Osteoblast (primary cell): ENCODE data around the gene AIF1L. TPM values are rescaled to one million over a fixed set of nuclear protein-coding genes. Genes with fewer than 3 reads are reported as not detected.

Experiments
- DNase-seq: peaks from one replicate; pipeline ENCODE4 v3.0.0; 2011; ENCODE audit warnings: low spot score, mixed read lengths; ENCODE audit not compliant: insufficient read length; ENCODE audit errors: missing footprints
- H2AFZ ChIP-seq: 2 replicates; pipeline ENCODE4 v1.6.0; 2011; ENCODE audit warnings: mild to moderate bottlenecking, low read length
- H3K27ac ChIP-seq: 2 replicates; pipeline ENCODE4 v1.5.1; 2011; ENCODE audit warnings: mild to moderate bottlenecking, low read depth, low read length, moderate library complexity
- H3K27me3 ChIP-seq: 2 replicates; pipeline ENCODE4 v1.6.0; 2012; ENCODE audit warnings: mild to moderate bottlenecking, control low read depth, inconsistent platforms, low read length, moderate library complexity; ENCODE audit not compliant: insufficient read depth
- H3K36me3 ChIP-seq: 2 replicates; pipeline ENCODE4 v1.5.1; 2011; ENCODE audit warnings: mild to moderate bottlenecking, low read length, control low read depth, moderate library complexity; ENCODE audit not compliant: insufficient read depth
- H3K4me1 ChIP-seq: 2 replicates; pipeline ENCODE4 v1.5.1; 2011; ENCODE audit warnings: mild to moderate bottlenecking, low read length, control low read depth, moderate library complexity; ENCODE audit not compliant: insufficient read depth
- H3K4me2 ChIP-seq: 2 replicates; pipeline ENCODE4 v1.6.0; 2011; ENCODE audit warnings: mild to moderate bottlenecking, low read length; ENCODE audit not compliant: insufficient read depth
- H3K4me3 ChIP-seq: fragments of 200-600 bp; sonication (generic); 3 replicates; pipeline ENCODE4 v1.5.1; 2012; ENCODE audit warnings: mild to moderate bottlenecking, low read length, inconsistent platforms; ENCODE audit not compliant: insufficient read depth
- H3K79me2 ChIP-seq: 2 replicates; pipeline ENCODE4 v1.6.0; 2012; ENCODE audit warnings: mild to moderate bottlenecking, low read length, control low read depth, inconsistent platforms; ENCODE audit not compliant: insufficient read depth
- H3K9me3 ChIP-seq: 2 replicates; pipeline ENCODE4 v1.5.1; 2011; ENCODE audit warnings: low read depth, low read length, control low read depth
- H4K20me1 ChIP-seq: 2 replicates; pipeline ENCODE4 v1.6.0; 2012; ENCODE audit warnings: mild to moderate bottlenecking, low read length, control low read depth; ENCODE audit not compliant: insufficient read depth
- CTCF ChIP-seq: IDR thresholded peaks from 2 replicates; pipeline ENCODE4 v1.5.1; 2011; ENCODE audit warnings: mild to moderate bottlenecking, low read depth, low read length, moderate library complexity; ENCODE audit errors: extremely low read depth
- small RNA-seq: library from RNA; depleted of rRNA; stranded (forward); fragments of <200 nt; gene quantifications from one replicate; pipeline ENCODE3, GENCODE V24; 2012
- total RNA-seq: library from RNA; depleted of rRNA; stranded (reverse); fragments of >200 nt; gene quantifications from 2 replicates; pipeline ENCODE4 v1.2.3, GENCODE V29; 2012

Gene AIF1L
- total RNA-seq, 1 donor, result not detected

GRCh38 chr9:131167936-131168335 is 71.6 kb downstream of the AIF1L start:
- H3K4me2 ChIP-seq, result no peak overlapping the region

GRCh38 chr9:131169563-131170240 is 73.4 kb downstream of the AIF1L start:
- no peak for TF ChIP-seq CTCF
- H2AFZ ChIP-seq, result no peak overlapping the region
- no peaks in the 10 kb centered on the region for H3K9me3 ChIP-seq
- DNase-seq, result no peak
- no peaks in the 10 kb centered on the region for H3K4me1 ChIP-seq
- H3K79me2 ChIP-seq, result peaks cover 24% of the 10 kb centered on the region
- H3K4me3 ChIP-seq, result no peak overlapping the region
- no peak overlapping the region for H3K4me2 ChIP-seq
- H3K36me3 ChIP-seq, result peaks cover 18% of the 10 kb centered on the region
- H3K27ac ChIP-seq, result no peak overlapping the region
- H4K20me1 ChIP-seq, result no peaks in the 10 kb centered on the region
- no peaks in the 10 kb centered on the region for H3K27me3 ChIP-seq

More at GRCh38 chr9:131167936-131168335, 71.6 kb downstream of the AIF1L start:
- TF ChIP-seq CTCF, result no peak
- H3K36me3 ChIP-seq, result peaks cover 26% of the 10 kb centered on the region
- H3K4me3 ChIP-seq, result no peak overlapping the region
- peaks cover 24% of the 10 kb centered on the region for H3K79me2 ChIP-seq
- DNase-seq, result no peak
- H3K27me3 ChIP-seq, result no peaks in the 10 kb centered on the region
- no peak overlapping the region for H2AFZ ChIP-seq
- no peak overlapping the region for H3K27ac ChIP-seq
- no peaks in the 10 kb centered on the region for H3K4me1 ChIP-seq
- H4K20me1 ChIP-seq, result no peaks in the 10 kb centered on the region
- H3K9me3 ChIP-seq, result no peaks in the 10 kb centered on the region

Small RNA genes within 50 kb of the gene (small RNA-seq; reads per million reads assigned to genes)
- not detected for gene RNU6-881P

Other genes starting within 250 kb of the AIF1L start
- gene QRFP, start 199.7 kb upstream of the AIF1L start, total RNA-seq, result not detected in 2 replicates
- 5.1 and 5.3 TPM in 2 replicates for gene FIBCD1, start 157.3 kb upstream of the AIF1L start, total RNA-seq
- under 0.01 TPM in 1 of 2 replicates, not detected in the other for gene LAMC3, start 87.4 kb upstream of the AIF1L start, total RNA-seq
- 15.0 and 17.7 TPM in 2 replicates for gene NUP214, start 29.1 kb downstream of the AIF1L start, total RNA-seq
- 0.36 and 0.59 TPM in 2 replicates for gene FAM78A, start 180.0 kb downstream of the AIF1L start, total RNA-seq
- 16.3 and 18.0 TPM in 2 replicates for gene PLPP7, start 193.2 kb downstream of the AIF1L start, total RNA-seq